ENCODE results near the gene HOXD8.
A peak's percentile ranks its signal among the peaks of the same experiment; 100 is the strongest.

HOXD8 gene

DNA sequence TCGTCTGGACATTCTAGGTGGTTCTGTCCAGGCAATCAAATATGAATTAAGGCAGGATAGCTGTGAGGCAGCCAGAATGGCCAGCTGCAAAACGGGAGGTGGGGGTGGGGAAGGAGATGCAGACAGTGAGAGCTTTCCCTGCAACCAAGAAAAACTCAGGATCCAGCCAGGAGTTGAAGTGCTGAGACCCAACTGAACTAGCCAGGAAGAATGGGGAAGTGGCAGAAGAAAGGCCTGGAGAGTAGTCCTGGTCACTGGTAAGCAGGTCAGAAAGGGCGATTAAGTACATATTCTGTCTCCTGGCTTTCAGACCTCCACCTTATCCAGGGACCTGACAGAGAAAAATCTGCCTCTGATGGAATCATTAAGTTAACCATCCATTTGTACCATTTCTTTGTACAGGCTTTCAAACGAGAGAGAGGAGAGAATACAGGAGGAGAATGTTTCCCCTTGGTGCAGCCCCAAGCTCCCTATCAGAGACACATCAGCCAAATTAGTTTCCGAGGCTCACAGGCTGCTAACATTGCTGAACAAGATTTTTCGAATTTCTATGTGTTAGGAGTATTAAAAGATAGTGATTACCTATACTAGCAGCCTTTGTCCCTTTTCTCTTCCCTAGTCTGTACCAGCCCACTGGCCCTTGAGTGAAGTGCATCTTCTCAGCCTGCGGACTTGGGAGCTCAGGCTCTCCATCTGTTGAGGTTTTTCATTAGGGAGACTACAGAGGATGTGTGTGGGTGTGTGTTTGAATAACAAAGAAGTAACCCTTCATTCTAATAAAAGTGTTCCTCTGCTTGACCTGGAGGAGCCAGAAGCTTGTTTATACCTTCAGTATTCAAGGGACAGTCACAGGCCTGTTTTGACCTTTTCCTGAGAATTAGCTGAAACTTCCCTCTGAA lies 46.5 kb downstream of the HOXD8 start:
- no peak for DNase-seq

DNA sequence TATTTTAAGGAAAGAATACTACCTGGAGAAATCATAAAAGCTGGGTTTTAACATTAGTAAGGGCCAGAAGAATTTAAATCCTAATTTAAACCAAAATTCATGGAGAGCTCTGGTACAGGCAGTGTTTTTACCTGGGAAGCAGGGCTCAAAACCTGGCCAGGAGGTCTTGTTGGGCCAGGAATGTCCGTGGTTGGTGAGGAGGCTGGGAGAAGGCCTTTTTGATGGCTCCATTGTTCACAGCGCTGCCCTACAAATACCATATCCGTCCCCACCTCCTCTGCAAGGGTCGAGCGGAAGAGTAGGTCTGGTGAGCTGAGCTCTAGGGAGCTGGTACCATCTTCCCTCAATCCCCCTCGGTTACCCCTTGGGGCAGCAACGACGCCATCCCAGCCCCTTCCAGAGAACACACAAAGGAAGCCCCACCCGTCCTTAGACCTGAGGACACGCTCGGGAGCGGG lies 48.1 kb downstream of the HOXD8 start:
- DNase-seq, result no peak

DNA sequence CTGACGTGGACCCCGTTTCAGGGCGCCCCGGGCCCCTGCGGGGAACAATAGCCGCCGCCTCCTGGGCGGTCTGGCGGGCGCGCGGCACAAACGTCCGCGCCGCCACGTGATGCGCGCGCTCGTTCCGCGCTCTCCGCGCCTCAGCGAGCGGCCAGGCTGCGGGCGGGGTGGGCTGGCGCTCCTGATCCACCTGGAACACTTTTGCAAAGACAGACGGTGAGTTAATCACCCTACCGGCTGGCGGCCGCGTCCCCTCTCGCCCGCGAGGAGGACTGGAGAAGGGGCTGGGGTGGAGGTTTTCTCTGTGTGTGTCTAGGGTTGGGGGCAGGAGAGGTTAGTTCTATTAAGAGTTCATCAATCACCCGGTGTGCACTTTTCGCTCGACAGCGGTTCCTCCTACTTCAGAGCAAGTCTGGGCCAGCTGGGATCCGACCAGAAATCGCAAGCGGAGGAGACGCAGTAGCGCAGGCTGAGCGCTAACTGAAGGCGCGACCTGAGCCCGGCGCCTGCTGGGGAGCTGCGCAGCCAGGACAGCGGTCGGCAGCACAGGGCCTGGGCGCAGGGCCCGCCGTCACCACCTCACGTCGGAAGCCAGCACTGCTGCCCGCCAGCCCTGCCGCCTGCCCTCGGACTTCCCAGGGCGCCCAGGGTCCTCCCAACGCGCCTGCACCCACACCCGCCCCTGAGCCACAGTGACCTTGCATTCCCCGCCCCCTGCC lies 48.7 kb downstream of the HOXD8 start:
- peak; percentile 27 for DNase-seq

DNA sequence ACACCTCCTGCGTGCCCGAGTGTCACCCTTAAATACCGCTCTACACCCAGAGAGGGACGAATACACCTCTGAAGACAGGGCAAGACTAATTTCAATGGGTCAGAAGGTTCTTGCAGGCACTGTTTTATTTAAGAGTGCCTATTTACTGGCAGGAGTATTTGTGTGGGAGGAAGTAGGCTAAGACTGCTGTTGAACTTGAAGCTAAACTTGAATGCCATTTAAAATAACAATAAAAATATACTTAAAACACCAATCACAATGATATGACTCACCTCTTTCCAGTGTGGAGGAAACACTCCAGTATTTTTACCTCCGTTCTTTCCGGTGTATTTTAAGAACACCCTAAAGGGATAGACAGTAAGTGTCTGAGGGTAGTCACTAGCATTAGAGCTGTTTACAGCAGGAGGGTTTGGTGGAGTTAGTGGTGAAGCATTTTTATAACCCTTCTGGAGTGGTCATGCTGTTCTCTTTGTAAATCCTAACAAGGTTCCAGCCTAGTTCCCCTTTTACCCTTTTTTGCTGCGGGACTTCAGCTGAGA lies 49.3 kb downstream of the HOXD8 start:
- no peak for DNase-seq

DNA sequence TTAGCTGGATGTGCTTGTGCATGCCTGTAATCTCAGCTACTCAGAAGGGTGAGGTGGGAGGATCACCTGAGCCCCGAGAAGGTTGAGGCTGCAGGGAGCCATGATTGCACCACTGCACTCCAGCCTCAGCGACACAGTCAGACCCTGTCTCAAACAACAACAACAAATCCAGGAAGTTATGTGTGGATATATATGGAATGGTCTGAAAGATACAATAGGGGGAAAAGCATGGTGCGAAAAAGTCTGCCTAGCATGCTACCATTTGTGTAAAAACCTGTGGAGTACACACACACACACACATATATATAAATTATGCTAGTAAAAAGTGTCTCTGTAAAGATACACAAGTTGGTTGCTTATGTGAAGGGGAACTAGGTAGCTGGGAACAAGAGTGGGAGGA lies 52.0 kb downstream of the HOXD8 start:
- DNase-seq, result no peak

Measured in activated CD4-positive, alpha-beta T cell treated with anti-CD3 and anti-CD28 coated beads for 48 hours (primary cell).